B cell (primary cell): ENCODE results near the gene EBPL.

Source experiments
- CTCF ChIP-seq: fragments of 200-600 bp; IDR thresholded peaks from one replicate; pipeline ENCODE4 v1.8.0; 2022; ENCODE audit warnings: antibody characterized with exemption, mild to moderate bottlenecking
- EZH2 ChIP-seq: IDR thresholded peaks from 2 replicates; pipeline ENCODE4 v1.6.1; 2012; ENCODE audit warnings: borderline replicate concordance, low read depth, mild to moderate bottlenecking, moderate library complexity, low read length; ENCODE audit not compliant: insufficient read depth, poor library complexity, severe bottlenecking

- no peak for TF ChIP-seq CTCF
- TF ChIP-seq EZH2 = no peak
Observed at GRCh38 chr13:49641801-49642291, 49.4 kb downstream of the EBPL start.
